SK-N-MC (cell line): ENCODE results near the gene CHSY3.

ENCODE experiments used
- DNase-seq: peaks from one replicate; pipeline ENCODE4 v3.0.0-alpha.2; 2011; ENCODE audit warnings: low read depth, low spot score
- H3K27ac ChIP-seq: fragments of 200-600 bp; sonication (generic); 2 replicates; pipeline ENCODE4 v1.5.1; 2016; ENCODE audit warnings: mixed run types
- H3K36me3 ChIP-seq: fragments of 200-600 bp; sonication (generic); 2 replicates; pipeline ENCODE4 v1.6.1; 2017; ENCODE audit warnings: antibody characterized with exemption, low read length, mixed read lengths; ENCODE audit not compliant: insufficient read depth
- H3K4me3 ChIP-seq: fragments of 200-600 bp; sonication (generic); 2 replicates; pipeline ENCODE4 v1.5.1; 2016
- H3K9ac ChIP-seq: fragments of 200-600 bp; sonication (generic); 2 replicates; pipeline ENCODE4 v1.8.0; 2017; ENCODE audit warnings: mixed run types, mixed read lengths; ENCODE audit not compliant: insufficient read length
- H3K9me3 ChIP-seq: fragments of 200-600 bp; sonication (generic); 2 replicates; pipeline ENCODE4 v1.6.1; 2017; ENCODE audit warnings: low read depth, mild to moderate bottlenecking, antibody characterized with exemption, low read length, moderate library complexity, mixed read lengths
- EZH2 ChIP-seq: fragments of 200-600 bp; sonication (generic); IDR thresholded peaks from one replicate; pipeline ENCODE4 v1.6.1; 2017; ENCODE audit warnings: antibody characterized with exemption
- FOXP2 ChIP-seq: optimal IDR thresholded peaks from 2 replicates; pipeline ENCODE3; 2011; ENCODE audit warnings: mild to moderate bottlenecking, moderate library complexity; ENCODE audit not compliant: insufficient read depth; ENCODE audit errors: extremely low read length, control extremely low read depth
- POLR2AphosphoS5 ChIP-seq: IDR thresholded peaks from 2 replicates; pipeline ENCODE4 v1.6.1; 2012; ENCODE audit warnings: mild to moderate bottlenecking, low read depth, low read length, borderline replicate concordance

CHSY3 gene

DNA sequence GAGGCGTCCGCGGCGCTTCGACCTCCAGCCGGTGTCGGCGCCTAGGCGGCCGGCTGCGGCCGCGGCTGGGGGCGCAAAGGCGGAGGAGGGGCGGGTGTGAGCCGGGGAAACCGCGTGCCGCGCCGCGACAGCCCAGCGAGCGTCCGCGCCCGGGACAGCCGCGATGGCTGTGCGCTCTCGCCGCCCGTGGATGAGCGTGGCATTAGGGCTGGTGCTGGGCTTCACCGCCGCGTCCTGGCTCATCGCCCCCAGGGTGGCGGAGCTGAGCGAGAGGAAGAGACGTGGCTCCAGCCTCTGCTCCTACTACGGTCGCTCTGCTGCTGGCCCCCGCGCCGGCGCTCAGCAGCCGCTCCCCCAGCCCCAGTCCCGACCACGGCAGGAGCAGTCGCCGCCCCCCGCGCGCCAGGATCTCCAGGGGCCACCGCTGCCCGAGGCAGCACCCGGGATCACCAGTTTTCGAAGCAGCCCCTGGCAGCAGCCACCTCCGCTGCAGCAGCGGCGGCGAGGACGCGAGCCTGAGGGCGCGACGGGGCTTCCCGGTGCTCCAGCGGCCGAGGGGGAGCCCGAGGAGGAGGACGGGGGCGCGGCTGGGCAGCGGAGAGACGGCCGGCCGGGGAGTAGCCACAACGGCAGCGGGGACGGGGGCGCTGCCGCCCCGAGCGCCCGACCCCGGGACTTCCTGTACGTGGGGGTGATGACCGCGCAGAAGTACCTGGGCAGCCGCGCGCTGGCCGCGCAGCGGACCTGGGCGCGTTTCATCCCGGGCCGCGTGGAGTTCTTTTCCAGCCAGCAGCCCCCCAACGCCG is 605 bp downstream of the CHSY3 start:
- Histone ChIP-seq H3K9ac (peak overlapping the region; percentile 17), H3K27ac (no peak overlapping the region), H3K9me3 (no peaks in the 10 kb centered on the region), H3K4me3 (peak overlapping the region; percentile 86), H3K36me3 (no peaks in the 10 kb centered on the region)
- no peak for TF ChIP-seq POLR2AphosphoS5
- no peak for TF ChIP-seq EZH2
- no peak for TF ChIP-seq FOXP2
- no peak for DNase-seq

DNA sequence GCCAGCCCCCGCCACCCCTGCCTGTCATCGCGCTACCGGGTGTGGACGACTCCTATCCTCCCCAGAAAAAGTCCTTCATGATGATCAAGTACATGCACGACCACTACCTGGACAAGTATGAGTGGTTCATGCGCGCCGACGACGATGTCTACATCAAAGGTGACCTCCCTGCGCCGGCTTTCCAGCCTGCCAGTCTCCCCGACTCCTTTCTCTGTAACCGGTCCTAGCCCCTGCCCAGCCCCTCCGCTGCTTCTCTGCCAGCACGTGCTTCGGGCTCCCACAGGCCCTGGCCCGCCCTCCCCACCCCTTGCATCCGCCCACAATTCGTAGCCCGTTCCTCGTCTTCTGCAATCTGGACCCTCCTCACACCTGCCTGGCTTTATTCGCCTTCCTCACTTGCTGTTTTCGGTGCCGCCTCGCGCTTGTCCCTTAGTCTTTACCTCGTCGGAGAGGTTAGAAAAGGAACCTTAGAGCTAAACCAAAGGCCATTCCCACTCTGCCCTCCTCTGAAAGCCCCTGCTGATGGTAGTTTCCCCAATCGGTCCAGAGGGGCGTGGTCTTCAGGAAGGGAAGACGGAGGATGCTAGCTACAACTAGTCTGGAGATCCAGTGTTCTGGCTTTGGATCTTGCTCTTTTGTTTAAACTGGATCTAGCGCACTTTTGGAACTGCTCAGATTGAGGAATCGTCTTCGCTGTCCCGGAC is 1.4 kb downstream of the CHSY3 start:
- H3K4me3 ChIP-seq, result peak overlapping the region; percentile 86
- no peak overlapping the region for H3K27ac ChIP-seq
- H3K9ac ChIP-seq, result no peak overlapping the region
- DNase-seq, result no peak
- H3K36me3 ChIP-seq, result no peaks in the 10 kb centered on the region
- H3K9me3 ChIP-seq, result no peaks in the 10 kb centered on the region
- TF ChIP-seq POLR2AphosphoS5, result no peak
- TF ChIP-seq FOXP2, result no peak
- TF ChIP-seq EZH2, result no peak

DNA sequence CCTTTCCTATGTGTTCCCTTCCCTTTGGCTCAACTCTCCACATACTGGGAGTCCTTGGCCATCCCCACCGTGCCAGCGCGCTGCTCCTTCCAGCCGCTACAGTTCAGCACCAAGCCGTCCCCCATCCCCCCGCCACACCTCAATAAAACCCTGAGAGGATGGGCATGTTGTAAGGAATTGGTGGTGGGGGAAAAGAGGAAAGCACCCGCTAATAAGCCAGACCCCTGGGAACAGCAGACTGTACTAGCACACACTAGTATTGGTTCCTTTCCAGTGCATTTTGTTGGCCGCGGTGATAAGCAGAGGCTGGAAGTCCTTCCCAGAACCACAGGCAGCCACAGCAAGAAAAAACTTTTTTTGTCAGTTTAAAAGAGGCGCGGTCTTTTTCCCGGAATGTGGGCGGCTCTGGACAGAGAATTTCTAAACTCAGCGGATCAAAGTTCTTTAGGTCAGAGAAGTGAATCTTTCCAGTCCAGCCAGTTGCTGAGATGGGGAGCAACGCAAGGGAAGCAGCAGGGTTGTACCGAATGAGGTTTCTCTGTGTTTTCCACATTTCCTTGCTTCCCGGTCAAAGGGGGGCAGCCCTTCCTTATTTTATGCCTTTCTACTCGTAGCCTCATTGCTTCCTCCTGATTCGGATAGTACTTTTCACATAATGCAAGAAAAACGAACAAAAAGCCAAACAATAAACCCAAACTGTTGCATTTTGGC is 2.1 kb downstream of the CHSY3 start:
- TF ChIP-seq FOXP2 (no peak), POLR2AphosphoS5 (no peak), EZH2 (no peak)
- no peak for DNase-seq
- Histone ChIP-seq H3K9ac (no peak overlapping the region), H3K27ac (no peak overlapping the region), H3K36me3 (no peaks in the 10 kb centered on the region), H3K4me3 (peak overlapping the region; percentile 86), H3K9me3 (no peaks in the 10 kb centered on the region)

DNA sequence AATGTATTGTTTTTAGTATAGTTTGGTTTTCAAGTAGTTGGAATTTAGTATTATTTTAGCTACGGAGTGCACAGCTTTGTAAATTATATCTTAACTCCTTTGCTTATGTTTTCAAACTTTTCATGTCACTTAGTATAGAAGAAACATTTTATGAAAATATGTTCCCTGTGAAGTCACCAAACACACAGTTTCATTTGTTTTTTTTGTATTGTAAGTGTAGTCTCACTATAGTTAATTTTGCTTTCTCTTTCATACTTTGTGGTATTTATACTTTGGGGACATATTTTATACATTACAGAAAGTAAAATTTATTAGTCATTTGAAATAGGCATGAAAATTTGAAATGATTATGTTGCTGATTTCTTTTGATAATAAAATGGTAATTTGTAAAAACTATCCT is 5.0 kb downstream of the CHSY3 start:
- H3K36me3 ChIP-seq, result no peaks in the 10 kb centered on the region
- no peak for TF ChIP-seq FOXP2
- no peak for TF ChIP-seq POLR2AphosphoS5
- DNase-seq, result no peak
- no peaks in the 10 kb centered on the region for H3K9me3 ChIP-seq
- H3K9ac ChIP-seq, result no peak overlapping the region
- H3K27ac ChIP-seq, result no peak overlapping the region
- no peak overlapping the region for H3K4me3 ChIP-seq

DNA sequence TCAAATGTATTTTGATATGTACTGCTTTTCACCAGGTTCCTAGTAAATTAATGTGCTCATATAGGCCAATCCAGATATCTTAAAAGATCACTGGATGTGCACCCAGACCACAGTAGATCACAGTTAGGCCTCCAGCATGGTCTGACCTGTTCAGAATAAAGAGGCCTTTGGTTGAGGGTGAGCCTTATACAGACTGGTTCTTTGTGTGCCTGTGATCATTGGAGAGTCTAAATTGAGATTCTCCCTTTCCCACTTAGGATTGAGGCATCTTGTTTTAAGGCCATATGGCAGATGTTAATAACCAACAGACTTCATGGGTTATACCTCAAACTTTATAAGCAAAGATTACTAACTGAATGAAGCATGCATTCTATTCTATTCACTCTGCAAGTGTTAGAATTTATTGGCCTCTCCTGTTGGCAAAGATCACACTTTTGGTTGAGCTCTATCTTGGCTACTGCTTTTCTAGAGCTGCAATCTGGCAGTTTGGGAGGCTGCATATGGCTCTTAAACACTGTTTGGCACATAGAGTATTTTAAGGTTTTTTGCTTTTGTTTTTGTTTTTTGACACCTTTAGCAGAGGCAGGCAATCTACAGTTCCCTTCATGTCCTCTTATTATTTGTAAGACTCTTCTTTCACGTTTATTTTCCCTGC is 8.5 kb downstream of the CHSY3 start:
- no peak for TF ChIP-seq EZH2
- TF ChIP-seq POLR2AphosphoS5, result no peak
- no peak for TF ChIP-seq FOXP2
- H3K9me3 ChIP-seq, result no peaks in the 10 kb centered on the region
- no peak overlapping the region for H3K9ac ChIP-seq
- no peak overlapping the region for H3K4me3 ChIP-seq
- no peak overlapping the region for H3K27ac ChIP-seq
- DNase-seq, result no peak
- no peaks in the 10 kb centered on the region for H3K36me3 ChIP-seq

DNA sequence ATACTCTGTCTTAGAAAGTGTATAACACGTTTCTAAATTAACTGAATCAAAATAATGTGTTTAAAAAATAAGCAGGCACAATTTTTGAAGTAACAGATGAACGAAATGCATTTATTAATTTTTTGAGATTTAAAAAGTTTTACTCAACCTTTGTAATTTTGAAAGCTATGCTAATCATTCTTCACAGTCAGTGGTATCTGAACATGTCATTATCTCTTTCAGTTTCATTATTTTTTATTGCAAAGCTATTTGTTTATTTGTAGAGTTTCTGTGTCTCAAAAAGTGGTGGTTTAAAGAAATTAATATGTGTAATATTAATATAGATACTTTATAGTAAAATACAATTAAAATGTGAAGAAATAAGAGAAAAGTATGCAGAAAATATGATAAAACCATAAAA is 11.2 kb downstream of the CHSY3 start:
- H3K4me3 ChIP-seq, result no peak overlapping the region
- H3K27ac ChIP-seq, result no peak overlapping the region
- DNase-seq, result no peak
- no peaks in the 10 kb centered on the region for H3K9me3 ChIP-seq
- TF ChIP-seq EZH2 (no peak), POLR2AphosphoS5 (no peak), FOXP2 (no peak)
- no peaks in the 10 kb centered on the region for H3K36me3 ChIP-seq
- no peak overlapping the region for H3K9ac ChIP-seq

DNA sequence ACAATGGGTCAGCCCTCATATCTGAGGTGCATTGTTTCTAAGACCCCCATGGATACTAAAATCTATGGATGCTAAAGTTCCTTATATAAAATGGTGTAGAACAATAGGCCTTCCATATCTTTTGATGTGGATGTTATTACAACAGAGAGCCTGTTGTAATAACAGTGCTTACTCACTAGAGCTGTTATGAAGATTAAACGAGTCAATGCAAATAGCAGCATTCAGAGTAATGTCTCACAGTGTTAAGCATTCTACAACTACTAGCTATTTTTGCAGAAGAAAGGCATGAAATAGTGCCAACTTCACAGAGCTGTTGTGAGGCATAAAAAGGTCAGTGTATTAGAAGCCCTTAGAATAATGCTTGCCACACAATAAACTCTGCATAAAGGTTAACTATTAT is 13.0 kb downstream of the CHSY3 start:
- no peak overlapping the region for H3K27ac ChIP-seq
- H3K9ac ChIP-seq, result no peak overlapping the region
- H3K4me3 ChIP-seq, result no peak overlapping the region
- H3K9me3 ChIP-seq, result no peaks in the 10 kb centered on the region
- no peak for TF ChIP-seq EZH2
- TF ChIP-seq FOXP2, result no peak
- TF ChIP-seq POLR2AphosphoS5, result no peak
- DNase-seq, result no peak
- no peaks in the 10 kb centered on the region for H3K36me3 ChIP-seq

DNA sequence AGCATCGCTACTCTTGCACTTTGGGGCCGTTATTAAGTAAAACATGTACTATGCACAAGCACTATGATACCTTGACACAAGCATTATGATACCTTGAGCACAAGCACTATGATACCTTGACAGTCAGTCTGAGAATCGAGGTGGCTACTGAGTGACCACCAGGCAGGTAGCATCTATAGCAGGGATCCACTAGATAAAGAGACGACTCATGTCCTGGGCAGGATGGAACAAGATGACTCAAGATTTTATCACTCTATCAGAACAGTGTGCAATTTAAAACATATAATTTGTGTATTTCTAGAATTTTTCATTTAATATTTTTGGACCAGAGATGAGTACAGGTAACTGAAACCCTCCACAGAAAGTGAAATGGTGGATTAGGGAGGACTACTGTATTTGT is 16.9 kb downstream of the CHSY3 start:
- no peaks in the 10 kb centered on the region for H3K9me3 ChIP-seq
- H3K9ac ChIP-seq, result no peak overlapping the region
- no peaks in the 10 kb centered on the region for H3K36me3 ChIP-seq
- H3K27ac ChIP-seq, result no peak overlapping the region
- no peak for DNase-seq
- no peak for TF ChIP-seq POLR2AphosphoS5
- no peak for TF ChIP-seq FOXP2
- no peak for TF ChIP-seq EZH2
- no peak overlapping the region for H3K4me3 ChIP-seq
